GM18505 (cell line): ENCODE data around the gene SH2D6.

Experiments
- ATAC-seq: cut with Tn5 transposase; IDR thresholded peaks from one replicate; pipeline ENCODE4 v1.9.1; 2021; ENCODE audit not compliant: unreplicated experiment
- POLR2A ChIP-seq: IDR thresholded peaks from 4 replicates; pipeline ENCODE4 v1.6.1; 2011; ENCODE audit warnings: borderline replicate concordance; ENCODE audit not compliant: insufficient read depth, insufficient read length; ENCODE audit errors: extremely low read depth

SH2D6 gene

DNA sequence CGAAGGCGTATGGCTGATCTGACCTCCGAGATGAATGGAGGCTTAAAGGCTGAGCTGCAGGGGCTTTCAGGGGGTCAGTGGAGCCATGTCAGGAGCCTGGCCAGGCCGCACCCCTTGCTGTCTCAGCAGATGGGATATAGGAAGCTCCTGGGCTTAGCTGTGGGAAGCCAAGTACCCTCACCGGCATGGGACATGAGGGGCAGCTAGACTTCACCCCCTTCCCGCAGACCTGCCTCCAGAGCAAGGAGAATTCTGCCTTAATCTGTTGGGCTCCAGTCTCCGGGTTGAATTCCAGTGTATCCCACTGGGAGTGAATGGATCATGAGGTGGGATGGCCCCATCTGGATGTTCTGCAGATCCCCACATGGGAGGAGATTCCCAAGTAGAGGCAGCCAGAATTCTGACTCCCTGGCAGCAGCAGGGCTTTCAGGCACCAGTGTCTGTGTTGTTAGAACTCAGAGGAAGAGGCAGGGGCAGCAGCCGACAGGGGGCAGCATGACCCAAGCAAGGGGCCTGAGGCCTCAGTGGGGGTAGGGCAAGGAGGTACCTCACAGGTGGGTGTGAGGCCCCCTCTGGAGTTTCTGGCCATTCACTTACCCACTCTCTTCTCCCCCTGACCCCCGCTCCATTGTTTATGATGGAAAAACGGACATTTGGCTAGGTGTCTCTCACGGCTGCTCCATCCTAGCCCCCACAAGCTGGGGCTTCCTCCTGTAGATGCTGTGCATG, 27.4 kb upstream of the SH2D6 start:
- no peak for ATAC-seq
- no peak for TF ChIP-seq POLR2A

DNA sequence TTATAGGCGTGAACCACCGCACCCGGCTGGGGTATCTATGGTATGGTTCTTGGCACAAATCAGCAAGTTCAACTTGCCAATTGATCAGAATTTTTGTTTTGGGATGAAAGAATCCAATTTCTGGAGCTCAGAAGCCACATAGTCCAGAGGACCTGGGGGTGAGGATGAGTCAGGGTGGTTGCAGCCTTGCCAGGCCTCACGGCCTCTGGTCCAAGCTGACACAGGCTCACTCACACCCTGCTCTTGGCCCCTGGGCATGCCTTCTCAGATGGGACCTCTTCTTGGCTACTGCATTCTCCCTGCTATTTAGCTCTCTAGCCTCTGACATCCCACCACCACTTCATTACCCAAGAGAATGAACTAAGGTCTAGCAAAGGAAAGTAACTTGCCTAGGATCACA, 24.7 kb upstream of the SH2D6 start:
- no peak for TF ChIP-seq POLR2A
- no peak for ATAC-seq

DNA sequence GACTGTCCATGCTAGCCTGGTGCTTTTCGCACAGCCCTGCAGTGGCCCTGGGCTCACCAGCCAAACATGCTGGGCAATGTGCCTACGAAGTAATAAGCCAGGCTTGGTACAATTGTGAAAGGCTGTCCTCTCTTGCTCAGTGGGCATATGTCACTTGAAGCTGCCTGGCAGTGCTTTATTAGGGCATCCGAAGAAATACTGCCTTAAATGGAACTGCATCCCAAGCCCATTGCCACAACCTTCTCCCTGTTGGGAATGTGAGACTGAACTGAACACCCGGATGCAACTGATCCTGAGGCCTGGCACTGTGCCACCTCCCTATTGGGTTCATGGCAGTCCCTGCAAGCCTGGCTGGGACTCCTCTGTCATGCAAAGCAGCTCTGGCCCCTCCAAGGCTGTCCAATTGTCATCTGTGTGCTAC, 24.2 kb upstream of the SH2D6 start:
- no peak for TF ChIP-seq POLR2A
- ATAC-seq: no peak

DNA sequence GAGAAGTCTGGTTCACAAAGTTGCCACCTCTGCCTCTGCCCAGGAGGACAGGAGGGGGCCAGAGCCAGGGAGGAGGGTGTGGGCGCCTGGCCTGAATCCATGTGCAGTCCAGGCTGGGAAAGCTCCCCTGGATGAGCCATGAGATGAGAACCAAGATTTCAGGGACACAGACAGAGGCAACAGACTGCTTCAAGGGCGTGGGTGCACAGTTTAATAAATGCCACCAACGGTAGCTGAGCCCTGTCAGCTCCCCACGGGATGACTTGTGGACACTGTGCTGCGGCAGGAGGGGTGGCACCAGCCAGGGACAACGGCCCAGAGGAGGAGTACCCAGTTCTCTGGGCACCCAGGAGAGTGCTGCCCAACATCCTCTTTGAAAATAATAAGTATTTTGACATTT, 23.5 kb upstream of the SH2D6 start:
- TF ChIP-seq POLR2A: no peak
- ATAC-seq: no peak

DNA sequence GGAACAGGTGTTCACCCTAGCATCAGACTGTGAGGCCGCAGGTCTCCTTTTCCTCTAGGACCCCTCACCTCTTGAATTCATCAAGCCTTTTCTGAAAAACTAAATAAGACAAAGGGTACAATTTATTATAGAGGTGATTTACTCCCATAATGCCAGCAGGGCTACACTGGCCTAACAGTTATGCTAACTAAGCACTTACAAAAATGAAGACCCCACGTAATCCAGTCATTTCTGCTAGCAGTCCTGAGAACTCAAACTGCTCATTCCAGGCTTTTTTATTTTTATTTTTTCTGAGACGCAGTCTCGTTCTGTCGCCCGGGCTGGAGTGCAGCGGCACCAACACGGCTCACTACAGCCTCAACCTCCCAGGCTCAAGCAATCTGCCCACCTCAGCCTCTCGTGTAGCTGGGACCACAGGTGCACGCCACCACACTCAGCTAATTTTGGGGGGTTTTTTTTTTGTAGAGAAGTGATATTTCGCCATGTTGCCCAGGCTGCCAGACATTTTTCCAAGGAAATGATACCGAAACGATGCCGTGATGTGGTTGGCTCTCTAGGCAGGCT, 22.5 kb upstream of the SH2D6 start:
- no peak for ATAC-seq
- TF ChIP-seq POLR2A: no peak

DNA sequence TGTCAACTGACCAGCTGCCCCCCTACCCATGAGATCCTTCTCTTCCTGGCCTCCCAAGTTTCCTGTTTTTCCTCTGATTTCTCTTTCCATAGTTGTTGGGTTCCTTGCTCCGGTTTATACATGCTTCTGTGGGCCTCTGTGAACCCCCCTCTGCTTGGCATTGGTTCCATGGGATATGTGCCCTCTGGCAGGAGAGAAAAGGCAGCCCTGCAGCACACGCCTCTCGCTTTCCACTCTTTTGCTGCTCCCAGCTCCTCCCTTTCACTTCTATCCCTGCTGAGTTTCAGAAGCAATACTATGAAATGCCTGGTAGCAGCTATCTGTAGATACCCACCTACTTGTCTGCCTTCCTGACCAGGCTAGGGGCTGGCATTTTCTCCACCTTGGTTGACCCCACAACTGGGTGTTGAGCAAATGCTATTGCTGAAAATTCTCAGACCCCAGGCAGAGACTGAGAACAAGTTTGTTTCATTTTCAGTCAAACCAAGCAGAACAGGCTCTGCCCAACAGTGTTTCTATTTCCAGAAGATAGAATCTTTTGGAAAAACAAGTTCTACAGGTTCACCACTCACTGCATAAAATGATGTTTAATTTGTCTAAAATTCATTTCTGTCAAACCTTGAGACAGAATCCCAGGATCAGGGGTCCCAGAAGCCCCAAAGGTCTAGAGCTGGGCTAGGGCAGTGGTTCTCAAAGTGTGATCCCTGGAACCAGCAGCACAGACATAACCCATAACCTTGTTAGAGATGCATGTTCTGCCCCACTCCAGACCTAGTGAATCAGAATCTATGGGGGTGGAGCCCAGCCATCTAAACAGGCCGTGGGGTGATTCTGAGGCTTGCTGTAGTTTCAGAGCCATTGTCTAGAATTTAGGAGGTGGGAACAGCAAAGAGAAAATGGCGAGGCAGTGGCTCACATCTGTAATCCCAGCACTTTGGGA, 21.7 kb upstream of the SH2D6 start:
- no peak for ATAC-seq
- TF ChIP-seq POLR2A: no peak

DNA sequence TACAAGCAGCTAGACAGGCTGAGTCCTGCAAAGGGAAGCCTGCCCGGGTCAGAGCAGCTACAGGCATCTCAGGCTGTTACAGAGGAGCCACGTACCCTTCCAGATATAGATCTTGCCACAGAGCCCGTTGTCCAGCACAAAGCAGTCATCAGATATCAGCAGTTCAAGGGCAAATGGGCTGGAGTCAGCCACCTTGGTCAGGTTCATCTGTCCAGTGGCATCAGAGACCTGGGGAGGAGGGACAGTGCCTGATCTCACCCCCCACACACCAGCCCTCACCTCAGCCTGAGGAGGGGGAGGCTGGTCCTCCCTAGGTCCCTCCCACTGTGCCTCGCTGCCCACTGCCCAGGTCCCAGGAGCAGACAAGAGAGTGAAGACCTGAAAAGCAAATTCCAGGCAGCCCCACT, 20.6 kb upstream of the SH2D6 start:
- no peak for ATAC-seq
- TF ChIP-seq POLR2A: no peak

DNA sequence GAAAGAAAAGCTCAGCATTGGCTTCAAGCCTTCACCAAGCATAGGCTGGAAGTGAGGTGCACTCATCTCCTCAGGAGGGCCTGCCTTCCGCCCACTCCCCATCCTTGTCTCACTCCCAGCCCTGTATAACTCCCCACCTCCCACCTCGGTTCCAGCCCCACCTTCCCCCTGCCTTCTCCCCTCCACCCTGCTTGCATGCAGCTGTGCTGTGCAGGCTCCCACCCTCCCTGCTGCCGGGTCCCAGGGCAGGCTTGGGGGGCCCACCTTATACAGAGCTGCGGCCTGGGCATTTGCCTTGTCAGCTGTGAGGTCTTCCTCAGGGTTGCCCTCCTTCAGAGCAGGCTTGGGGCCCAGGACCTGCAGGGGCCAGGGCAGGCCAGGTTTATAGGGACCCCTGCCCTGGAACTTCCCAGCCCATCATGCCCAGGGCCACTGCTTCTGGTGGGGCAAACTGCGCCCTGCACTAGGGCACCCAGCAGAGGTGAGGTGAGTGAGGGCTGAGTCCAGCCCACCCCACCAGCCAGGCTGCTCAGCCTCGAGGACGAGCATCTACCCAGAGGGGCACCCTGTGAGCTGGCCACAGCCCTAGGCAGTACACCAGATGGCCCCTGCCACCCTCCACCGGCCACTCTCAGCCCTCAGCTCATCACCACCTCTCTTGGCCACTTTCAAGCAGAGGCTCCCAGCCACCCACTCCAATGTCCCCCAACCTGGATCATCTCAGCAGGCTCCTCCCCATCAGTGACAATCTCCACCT, 19.9 kb upstream of the SH2D6 start:
- TF ChIP-seq POLR2A: no peak
- no peak for ATAC-seq

DNA sequence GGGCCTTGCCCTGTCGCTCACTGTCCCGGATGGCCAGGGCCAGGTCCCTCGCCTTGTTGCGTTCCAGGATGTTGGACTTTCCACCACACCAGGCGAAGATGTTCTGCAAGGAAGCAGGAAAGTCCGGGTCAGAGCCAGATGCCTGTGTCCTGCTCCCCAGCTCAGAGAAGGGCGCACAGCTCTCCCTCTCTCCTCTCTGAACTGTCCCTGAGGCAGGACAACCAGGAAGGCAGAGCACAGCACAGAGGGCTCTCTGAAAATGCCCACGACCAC, 19.4 kb upstream of the SH2D6 start:
- no peak for ATAC-seq
- no peak for TF ChIP-seq POLR2A

DNA sequence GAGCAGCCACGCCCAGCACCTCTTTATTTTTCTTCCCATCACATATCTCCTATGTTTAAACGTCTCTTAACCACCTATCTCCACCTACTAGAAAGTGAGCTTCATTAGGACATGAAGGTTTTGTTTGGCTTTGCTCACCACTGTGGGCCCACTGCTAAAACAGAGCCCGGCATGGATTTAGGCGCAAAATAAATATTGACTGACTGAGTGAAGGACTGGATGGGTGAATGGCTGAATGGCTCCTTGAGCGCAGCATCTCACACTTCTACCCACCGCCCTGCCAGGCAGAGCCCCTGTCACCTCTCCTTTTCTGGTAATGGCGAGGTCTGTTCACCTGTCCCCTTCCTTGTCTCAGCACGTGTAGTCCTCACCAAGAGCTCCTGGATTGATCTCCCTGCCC, 18.5 kb upstream of the SH2D6 start:
- TF ChIP-seq POLR2A: no peak
- no peak for ATAC-seq

DNA sequence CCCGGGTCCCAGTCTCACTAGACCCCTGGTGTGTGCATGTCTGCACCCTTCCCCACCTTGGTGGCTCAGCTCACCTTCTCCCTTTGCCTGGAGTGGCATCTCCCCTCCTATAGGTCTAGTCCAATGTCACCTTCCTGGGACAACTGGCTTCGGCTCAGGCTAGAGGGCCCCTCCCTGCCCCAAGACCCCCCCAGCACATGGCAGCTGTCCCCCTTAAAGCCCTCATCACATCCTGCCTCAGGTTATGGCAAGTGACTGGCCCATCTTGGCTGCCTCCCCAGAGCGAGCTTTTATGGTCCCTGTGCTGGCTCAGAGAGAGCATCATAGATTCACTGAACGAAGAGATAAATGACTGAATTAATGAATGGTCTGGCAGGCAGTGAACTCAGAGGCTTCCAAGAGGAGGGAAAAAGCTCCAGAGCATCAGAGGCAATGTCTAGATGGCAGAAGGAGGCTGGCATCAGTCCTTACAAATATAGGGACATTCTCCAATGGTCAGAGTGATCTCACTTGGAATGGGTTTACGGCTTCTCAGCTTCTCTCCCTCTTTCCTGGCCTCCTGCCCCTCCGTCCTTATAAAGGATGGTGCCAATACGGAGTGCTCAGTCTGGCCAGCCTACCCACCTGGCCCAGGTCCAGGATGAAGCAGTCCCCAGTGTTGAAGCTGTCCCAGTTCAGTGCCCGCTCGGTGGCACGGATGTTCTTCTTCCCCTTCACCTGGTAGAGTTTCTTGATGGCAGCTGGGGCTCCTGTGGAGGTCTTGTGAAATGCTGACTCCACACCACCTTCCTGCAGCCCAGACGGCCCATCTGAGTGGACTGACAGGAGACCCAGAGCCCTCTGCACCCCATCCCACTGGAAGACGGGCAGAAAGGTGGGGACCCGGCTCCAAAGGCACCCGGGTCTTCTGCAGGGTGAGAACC, 17.7 kb upstream of the SH2D6 start:
- no peak for TF ChIP-seq POLR2A
- ATAC-seq: no peak

DNA sequence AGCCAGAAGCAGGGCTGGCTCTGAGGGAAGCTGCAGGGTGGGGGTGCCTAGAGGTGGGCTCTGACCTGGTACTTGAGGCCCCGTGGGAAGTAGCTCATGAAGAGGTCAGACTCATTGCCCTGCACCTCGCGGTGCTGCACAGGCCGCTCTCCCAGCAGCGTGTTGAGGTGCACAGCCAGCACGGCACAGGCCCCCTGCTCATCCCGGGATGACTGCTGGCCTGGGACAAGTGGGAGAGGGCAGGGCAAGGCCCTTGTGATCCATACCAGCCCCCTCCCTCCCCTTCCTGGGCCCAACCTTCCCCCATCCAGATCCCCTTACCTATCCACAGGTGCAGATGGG, 17.1 kb upstream of the SH2D6 start:
- ATAC-seq: no peak
- no peak for TF ChIP-seq POLR2A
